Measurements from ENCODE around the gene TIPARP. TPM values are rescaled to one million over a fixed set of nuclear protein-coding genes. Genes with fewer than 3 reads are reported as not detected.

TIPARP gene
- polyA plus RNA-seq, 1 experiment: 25.1 TPM

DNA sequence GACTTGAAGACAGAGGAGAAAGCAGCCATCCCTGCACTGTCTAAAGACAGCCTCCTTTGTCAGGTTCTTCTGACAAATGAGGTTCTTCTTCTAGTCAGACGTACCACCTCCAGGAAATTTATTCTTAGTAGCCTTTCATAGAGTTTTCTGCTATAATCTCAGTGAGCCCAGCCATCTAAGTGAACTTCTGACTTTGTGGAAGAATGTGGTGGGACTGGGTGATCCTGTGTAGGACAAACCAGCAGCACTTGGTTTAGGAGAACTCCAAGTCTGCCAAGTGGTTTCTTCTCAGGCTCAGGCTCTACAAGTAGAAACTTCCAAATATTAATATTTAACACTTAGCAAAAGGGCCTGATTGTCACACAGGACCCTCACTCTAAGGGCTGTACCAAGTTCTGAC, 52.1 kb downstream of the TIPARP start:
- CTCF ChIA-PET: interaction anchor here (3.2 kb wide), 1 partner anchor 411 kb away, joined by 8 read pairs; no protein-coding TSS in a partner anchor
- no peak for DNase-seq (ENCODE audit: low read depth, low spot score)
- no peak for TF ChIP-seq CTCF (IDR thresholded peaks at IDR 0.05; ENCODE audit: low read depth, low read length)
- POLR2A ChIA-PET: no interaction called here
- Histone ChIP-seq H3K27ac (ENCODE audit: low read depth, low read length) (no peak overlapping the region), H3K4me3 (ENCODE audit: low read depth, low read length) (no peak overlapping the region), H3K27me3 (ENCODE audit: control insufficient read depth, insufficient read depth, low read length) (no peaks in the 10 kb centered on the region), H3K9me3 (ENCODE audit: control insufficient read depth, insufficient read depth, low read length) (no peaks in the 10 kb centered on the region)

GRCh38 chr3:156727519-156728205, 53.3 kb downstream of the TIPARP start:
- TF ChIP-seq CTCF (IDR thresholded peaks at IDR 0.05; ENCODE audit: low read depth, low read length): no peak
- Histone ChIP-seq H3K4me3 (ENCODE audit: low read depth, low read length) (no peak overlapping the region), H3K9me3 (ENCODE audit: control insufficient read depth, insufficient read depth, low read length) (no peaks in the 10 kb centered on the region), H3K27ac (ENCODE audit: low read depth, low read length) (no peak overlapping the region), H3K27me3 (ENCODE audit: control insufficient read depth, insufficient read depth, low read length) (no peaks in the 10 kb centered on the region)
- ChIA-PET CTCF (interaction anchor here (3.2 kb wide), 1 partner anchor 410 kb away, joined by 8 read pairs; no protein-coding TSS in a partner anchor), POLR2A (interaction anchor here (0.6 kb wide), 1 partner anchor 15 kb away, joined by 7 read pairs; no protein-coding TSS in a partner anchor)
- no peak for DNase-seq (ENCODE audit: low read depth, low spot score)

GRCh38 chr3:156728267-156728985, 54.0 kb downstream of the TIPARP start:
- POLR2A ChIA-PET: interaction anchor here (0.6 kb wide), 1 partner anchor 14 kb away, joined by 7 read pairs; no protein-coding TSS in a partner anchor
- TF ChIP-seq CTCF (IDR thresholded peaks at IDR 0.05; ENCODE audit: low read depth, low read length): no peak
- no peak overlapping the region for H3K4me3 ChIP-seq (ENCODE audit: low read depth, low read length)
- no peaks in the 10 kb centered on the region for H3K27me3 ChIP-seq (ENCODE audit: control insufficient read depth, insufficient read depth, low read length)
- H3K27ac ChIP-seq (ENCODE audit: low read depth, low read length): no peak overlapping the region
- no peaks in the 10 kb centered on the region for H3K9me3 ChIP-seq (ENCODE audit: control insufficient read depth, insufficient read depth, low read length)
- CTCF ChIA-PET: interaction anchor here (3.2 kb wide), 1 partner anchor 409 kb away, joined by 8 read pairs; no protein-coding TSS in a partner anchor
- no peak for DNase-seq (ENCODE audit: low read depth, low spot score)

DNA sequence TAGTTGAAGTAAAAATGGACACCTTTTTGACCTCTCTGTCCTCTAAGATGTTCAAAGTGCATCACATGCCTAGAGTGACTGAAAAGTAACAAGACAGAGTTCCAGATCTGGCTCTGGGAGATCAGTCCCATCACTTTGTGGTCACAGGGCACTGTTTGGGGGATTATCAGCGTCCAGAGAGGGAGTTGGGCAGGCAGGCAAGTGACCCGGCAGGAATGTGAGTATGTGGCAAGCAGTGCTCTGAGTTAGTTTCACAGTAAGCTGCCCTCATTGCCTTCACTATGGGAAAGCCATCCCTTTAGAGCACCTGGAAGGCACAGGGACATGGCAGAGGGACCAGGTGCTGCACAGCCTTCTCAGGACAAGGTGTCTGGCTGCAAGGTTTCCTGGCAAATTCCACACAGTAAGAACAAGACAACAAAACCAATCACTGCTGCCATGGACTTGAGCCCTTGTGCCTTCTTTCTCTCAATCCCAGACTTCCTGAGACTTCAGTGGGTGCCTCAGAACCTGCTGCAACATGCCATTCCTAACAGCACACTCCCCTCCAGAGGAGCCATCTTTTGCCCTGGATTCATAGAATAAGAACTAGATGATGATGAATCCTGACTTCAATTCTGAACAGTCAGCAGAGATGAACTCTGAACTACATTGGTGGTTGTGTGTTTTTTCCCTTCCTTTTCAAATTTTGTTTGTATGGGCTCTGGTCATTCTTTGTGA, 55.2 kb downstream of the TIPARP start:
- Histone ChIP-seq H3K9me3 (ENCODE audit: control insufficient read depth, insufficient read depth, low read length) (no peaks in the 10 kb centered on the region), H3K4me3 (ENCODE audit: low read depth, low read length) (no peak overlapping the region), H3K27ac (ENCODE audit: low read depth, low read length) (no peak overlapping the region), H3K27me3 (ENCODE audit: control insufficient read depth, insufficient read depth, low read length) (no peaks in the 10 kb centered on the region)
- no peak for DNase-seq (ENCODE audit: low read depth, low spot score)
- CTCF ChIA-PET: interaction anchor here (0.8 to 3.2 kb wide), 2 partner anchors 19 to 408 kb away, joined by 3 to 8 read pairs; no protein-coding TSS in a partner anchor
- no peak for TF ChIP-seq CTCF (IDR thresholded peaks at IDR 0.05; ENCODE audit: low read depth, low read length)
- POLR2A ChIA-PET: interaction anchor here (0.5 kb wide), 1 partner anchor 32 kb away, joined by 3 read pairs; no protein-coding TSS in a partner anchor
